A549 (cell line): ENCODE measurements around the gene TRAF3.

ENCODE experiments used
- CTCF ChIP-seq: fragments of >200 bp; sonication (Bioruptor Twin); formaldehyde crosslinking; IDR thresholded peaks from 3 replicates; pipeline ENCODE4 v1.5.1; 2016
- HDAC2 ChIP-seq: fragments of 200-600 bp; sonication (generic); IDR thresholded peaks from 2 replicates; pipeline ENCODE4 v1.6.1; 2016
- HMGXB4 ChIP-seq: fragments of 250-450 bp; sonication (Bioruptor Pico); IDR thresholded peaks from 2 replicates; pipeline ENCODE4 v1.5.0; 2021; ENCODE audit warnings: mild to moderate bottlenecking, moderate library complexity, borderline replicate concordance
- TFCP2L1 ChIP-seq: fragments of 250-450 bp; sonication (Bioruptor Pico); IDR thresholded peaks from 2 replicates; pipeline ENCODE4 v1.5.0; 2021; ENCODE audit warnings: mild to moderate bottlenecking
- ZNF302 ChIP-seq: fragments of 250-450 bp; sonication (Bioruptor Pico); IDR thresholded peaks from 2 replicates; pipeline ENCODE4 v1.9.0; 2021; ENCODE audit warnings: inconsistent platforms, mild to moderate bottlenecking, moderate library complexity

GRCh38 chr14:102926104-102926503 lies 148.9 kb downstream of the TRAF3 start:
- no peak for TF ChIP-seq TFCP2L1 (CRISPR knock-in tag)
- TF ChIP-seq CTCF, result no peak
- TF ChIP-seq HMGXB4 (CRISPR knock-in tag), result no peak
- no peak for TF ChIP-seq HDAC2
- TF ChIP-seq ZNF302 (CRISPR knock-in tag), result no peak
